ENCODE results near the gene SUSD6.
"Not testable (repeated sequence)": the region's sequence is repeated elsewhere in the genome, so short reads cannot be mapped to it uniquely, and the experiment has no call there.

The SUSD6 gene

GRCh38 chr14:69695322-69696203, 84.2 kb downstream of the SUSD6 start:
- DNase-seq (ENCODE audit: low read depth), result no peak

DNA sequence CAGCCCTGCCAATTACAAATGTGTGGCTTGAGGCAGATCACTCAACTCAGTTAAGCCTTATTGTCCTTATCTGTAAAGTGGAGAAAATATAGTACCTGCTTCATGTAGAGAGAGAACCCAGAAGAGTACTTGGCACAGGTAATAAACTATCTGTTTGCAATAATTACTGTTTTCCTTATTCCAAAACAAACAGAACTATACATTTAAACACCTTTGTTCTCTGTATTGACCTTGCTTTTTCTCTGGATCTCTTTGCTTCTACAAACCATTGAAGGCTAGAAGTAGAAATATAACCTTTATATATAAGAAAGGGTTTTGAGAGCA, 84.8 kb downstream of the SUSD6 start:
- DNase-seq (ENCODE audit: low read depth), result no peak

GRCh38 chr14:69696633-69697557, 85.5 kb downstream of the SUSD6 start:
- no peak for DNase-seq (ENCODE audit: low read depth)

DNA sequence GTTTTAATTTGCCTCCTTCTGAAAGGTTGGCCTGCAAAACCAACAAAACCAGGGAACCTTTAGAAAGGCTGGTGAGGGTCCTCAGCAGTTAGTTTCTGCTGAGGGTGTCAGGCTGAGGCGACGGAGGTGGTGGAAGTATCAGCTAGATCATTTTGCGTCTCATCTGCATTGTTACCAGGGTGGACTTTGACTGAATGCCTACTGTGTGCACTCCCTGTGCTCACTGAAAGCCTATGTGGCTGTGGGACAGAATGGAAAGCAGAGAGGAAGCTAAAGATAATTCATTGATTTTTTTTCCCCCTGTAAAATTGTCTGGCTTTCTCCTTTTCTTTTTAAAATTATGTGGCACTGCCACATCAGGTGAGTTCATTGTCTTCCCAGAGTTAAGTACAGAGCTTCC, 87.2 kb downstream of the SUSD6 start:
- DNase-seq (ENCODE audit: low read depth), result no peak

DNA sequence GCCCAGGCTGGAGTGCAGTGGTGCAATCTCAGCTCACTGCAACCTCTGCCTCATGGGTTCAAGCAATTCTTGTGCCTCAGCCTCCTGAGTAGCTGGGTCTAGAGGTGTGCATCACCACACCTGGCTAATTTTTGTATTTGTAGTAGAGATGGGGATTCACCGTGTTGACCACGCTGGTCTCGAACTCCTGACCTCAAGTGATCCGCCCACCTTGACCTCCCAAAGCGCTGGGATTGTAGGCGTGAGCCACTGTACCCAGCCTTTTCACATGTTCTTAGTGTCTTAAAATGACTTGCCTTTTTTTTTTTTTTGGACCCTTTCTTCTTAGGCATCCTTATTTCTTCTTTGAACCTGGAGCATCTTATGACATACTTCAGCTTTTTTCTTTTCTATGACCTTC, 87.8 kb downstream of the SUSD6 start:
- not testable (repeated sequence) for DNase-seq (ENCODE audit: low read depth)

GRCh38 chr14:69699748-69700303, 88.4 kb downstream of the SUSD6 start:
- no peak for DNase-seq (ENCODE audit: low read depth)

DNA sequence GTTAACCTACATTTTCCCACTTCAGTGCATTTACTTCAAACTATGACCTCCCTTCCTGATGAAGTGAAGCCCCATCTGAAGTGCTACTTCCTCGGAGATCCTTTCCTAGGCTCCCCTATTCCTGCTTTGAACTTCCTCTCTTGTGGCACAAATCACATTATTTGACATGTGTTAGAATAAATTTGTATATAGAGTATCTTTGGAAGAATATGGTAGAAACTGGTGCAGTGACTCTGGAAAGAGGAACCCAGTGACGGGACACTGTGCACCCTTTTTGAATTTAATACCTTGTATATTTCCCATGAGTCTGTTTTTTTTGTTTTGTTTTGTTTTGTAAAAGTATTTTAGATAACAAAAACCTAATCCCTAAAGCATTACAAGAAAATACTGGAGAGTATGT, 89.2 kb downstream of the SUSD6 start:
- no peak for DNase-seq (ENCODE audit: low read depth)

DNA sequence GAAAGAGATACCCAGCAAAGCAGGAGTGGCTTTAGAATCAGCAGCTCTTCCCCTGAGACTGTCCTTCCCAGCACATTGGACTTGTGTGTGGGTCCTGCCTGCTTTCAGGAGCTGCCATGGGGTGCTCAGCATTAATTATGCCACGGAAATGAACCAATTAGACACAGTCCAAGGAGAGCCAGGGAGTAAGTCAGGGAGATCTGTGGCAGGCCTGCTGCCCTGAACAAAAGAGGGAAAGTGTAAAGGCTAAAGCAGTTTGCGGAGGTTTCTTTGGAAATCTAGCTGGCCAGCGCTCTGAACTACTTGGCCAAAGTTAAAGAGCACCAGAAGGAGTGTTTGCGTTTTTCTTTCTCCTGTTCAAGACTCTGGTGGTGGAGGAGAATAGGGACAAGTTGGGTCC, 89.9 kb downstream of the SUSD6 start:
- DNase-seq (ENCODE audit: low read depth), result no peak

DNA sequence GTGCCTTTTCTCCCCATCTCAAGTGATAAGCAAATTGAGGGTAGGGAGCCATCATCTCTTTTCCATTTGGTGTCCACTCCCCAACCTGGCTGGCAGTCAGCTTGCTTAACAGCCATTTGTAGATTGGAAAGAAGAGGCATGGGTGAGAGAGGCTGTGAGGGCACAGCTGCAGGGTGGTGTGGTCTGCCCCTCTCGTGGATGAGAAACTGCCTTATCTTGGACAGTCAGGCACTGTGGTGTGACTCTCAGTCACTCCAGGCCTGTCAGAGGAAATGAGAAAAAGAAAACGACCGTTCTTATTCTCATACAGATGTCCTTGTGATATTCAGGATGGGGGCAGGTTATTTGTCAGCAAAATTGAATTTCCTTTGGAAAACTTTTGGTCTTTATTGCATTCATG, 90.5 kb downstream of the SUSD6 start:
- no peak for DNase-seq (ENCODE audit: low read depth)

DNA sequence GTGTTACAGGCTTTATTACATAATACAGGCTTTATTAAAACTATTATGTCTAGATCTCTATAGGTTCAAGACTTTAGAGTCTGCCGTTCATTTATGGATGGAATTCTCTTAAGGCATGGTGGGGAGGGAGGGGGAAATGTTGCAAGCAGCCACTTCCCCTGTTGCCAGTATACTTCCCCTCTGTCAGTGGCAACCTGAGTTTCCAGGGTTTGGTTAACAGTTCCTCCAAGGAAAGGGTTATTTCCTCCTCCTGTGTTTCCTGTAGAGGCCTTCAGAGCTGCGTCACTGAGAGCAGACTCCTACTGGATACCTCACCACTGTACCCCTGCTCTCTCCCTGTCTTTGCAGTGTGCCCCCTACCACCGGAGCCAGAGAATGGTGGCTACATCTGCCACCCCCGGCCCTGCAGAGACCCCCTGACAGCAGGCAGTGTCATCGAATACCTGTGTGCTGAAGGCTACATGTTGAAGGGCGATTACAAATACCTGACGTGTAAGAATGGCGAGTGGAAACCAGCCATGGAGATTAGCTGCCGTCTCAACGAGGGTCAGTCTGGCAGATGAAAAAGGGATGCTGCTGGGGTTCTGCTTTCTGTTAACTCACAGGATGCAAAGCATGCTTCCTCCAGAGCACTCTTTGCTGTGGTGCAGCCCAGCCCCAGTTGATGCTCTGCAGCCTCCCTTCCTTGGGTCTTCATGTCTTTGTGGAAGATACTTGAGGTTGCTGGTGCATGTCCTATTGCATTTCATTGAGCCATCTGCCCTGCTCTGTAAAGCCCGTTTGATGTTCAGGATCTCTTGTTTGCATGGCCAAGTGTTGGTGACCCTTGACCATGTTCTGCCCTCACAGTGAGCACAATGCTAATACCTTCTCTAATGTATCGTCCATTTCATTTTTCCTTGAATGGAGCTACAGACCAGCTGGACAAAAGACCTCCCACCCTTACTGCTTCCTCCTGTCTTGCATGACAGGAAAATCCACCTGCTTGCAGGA, 91.9 kb downstream of the SUSD6 start:
- no peak for DNase-seq (ENCODE audit: low read depth)

- no peak for DNase-seq (ENCODE audit: low read depth)
Observed at GRCh38 chr14:69704319-69704718, 92.9 kb downstream of the SUSD6 start.

GRCh38 chr14:69705706-69706105, 94.3 kb downstream of the SUSD6 start:
- DNase-seq (ENCODE audit: low read depth), result no peak

DNA sequence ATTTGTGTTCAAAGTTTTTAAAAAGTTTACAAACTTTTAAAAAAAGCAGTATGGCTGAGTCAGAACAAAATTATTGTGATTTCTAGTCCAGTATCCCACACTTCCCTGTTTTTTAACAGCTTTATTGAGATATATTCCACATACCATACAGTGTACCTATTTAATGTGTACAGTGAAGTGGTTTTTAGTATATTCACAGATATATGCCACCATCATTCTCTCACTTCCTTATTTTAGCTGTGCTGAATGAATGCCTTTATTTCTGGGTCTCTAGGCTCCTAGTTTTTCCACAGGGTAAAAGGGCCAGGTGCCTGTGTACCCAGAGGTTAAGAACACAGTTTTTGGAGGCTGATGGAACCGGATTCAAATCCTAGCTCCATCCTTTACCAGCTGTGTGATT, 96.7 kb downstream of the SUSD6 start:
- no peak for DNase-seq (ENCODE audit: low read depth)

DNA sequence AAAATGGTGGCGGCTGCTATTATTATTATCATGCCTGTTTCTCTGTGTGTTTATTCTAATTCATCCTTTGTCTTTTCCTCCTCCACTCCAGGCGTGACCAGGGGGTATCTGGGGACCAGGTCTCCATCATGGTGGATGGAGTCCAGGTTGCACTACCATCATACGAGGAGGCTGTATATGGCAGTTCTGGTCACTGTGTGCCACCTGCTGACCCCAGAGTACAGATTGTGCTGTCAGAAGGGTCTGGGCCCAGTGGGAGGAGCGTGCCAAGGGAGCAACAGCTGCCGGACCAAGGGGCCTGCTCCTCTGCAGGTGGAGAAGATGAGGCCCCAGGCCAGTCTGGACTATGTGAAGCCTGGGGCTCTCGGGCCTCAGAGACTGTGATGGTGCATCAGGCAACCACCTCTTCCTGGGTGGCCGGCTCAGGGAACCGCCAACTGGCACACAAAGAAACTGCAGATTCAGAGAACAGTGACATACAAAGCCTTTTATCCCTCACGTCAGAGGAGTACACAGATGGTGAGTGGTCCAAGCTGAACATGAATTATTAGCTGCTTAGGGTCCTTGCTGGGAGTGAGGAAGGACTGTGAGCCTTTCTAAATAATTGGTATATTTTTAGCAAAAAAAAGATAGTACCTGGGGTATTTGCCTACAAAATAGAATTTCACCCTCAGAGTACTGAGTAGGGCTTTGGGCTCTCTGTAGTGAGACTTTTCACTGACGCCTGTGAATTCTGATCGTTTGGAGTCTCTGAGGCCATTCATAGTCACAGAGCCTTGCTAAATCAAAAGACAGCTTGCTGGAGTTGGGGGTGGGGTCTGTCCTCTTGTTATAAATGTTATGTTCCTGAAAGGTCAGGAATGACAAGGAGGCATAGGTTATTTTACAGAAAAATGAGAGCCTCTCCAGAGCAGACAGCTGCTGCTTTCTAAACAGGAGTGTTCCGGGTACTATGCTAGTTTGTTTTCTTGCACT, 97.5 kb downstream of the SUSD6 start:
- no peak for DNase-seq (ENCODE audit: low read depth)

GRCh38 chr14:69710378-69710777, 99.0 kb downstream of the SUSD6 start:
- no peak for DNase-seq (ENCODE audit: low read depth)

DNA sequence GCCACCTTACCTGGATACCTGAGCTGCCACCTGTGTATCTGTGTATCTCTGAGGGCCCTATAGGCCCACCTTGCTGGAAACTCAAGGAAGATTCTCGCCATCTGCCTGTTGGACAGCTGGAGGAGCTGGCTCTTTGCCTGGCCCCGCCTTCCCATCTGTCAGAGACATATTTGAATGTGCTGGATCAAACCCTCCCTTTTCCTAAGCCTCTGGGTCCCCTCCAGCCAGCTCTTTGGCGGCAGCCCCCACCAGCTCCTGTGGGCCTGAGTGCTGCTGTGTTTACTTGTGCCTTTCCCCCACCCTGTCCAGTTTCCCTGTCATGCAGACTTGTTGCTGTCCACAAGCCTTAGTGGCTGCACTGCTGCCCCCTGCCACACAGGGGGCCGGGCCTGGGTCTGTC, 99.7 kb downstream of the SUSD6 start:
- no peak for DNase-seq (ENCODE audit: low read depth)

DNA sequence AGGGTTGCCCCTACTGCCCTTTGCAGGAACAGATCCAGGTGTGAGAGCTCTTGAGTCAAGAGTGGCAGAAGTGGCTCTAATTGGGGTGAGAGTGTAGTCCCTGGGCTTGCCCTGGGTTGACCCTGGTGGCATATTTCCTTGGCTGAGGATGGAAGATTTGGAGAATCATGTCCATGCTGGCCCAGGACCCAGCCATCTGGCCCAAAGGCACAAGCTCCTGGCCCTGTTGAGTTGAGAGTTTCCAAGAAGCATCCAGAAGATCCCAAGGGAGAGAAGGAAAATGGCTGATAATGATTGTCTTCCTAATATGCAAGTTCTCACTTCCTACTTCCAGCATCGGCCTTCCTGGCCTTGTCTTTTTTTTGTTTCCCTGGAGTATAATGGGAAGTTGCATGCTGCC, 100.1 kb downstream of the SUSD6 start:
- DNase-seq (ENCODE audit: low read depth), result no peak

GRCh38 chr14:69711881-69712560, 100.6 kb downstream of the SUSD6 start:
- DNase-seq (ENCODE audit: low read depth), result no peak

DNA sequence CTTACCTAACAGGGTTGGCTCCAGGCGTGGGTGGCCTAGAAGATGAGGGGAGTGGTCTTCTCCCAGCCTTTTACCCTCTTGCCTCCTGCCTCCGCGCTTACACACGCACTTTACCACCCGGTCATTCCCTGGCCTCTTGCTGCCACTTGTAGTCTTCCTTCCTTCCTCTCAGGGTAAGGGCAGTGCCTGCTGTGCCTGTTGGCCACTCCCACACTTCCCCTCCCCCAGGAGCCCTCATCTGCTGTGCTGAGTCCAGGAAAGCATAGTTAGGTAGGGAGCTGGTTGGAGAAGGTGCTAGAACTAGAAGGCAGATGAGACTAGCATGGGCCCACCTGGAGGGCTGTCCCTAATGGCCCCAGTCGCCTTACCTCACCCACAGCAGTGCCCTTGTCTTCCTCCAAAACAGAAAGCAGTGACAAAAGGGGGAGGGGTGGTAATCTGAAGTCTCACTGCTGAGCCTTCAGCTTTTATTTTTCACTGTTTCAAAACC, 101.2 kb downstream of the SUSD6 start:
- DNase-seq (ENCODE audit: low read depth), result no peak
